ENCODE results near the gene FIZ1.

- TF ChIP-seq, protein P1, sequence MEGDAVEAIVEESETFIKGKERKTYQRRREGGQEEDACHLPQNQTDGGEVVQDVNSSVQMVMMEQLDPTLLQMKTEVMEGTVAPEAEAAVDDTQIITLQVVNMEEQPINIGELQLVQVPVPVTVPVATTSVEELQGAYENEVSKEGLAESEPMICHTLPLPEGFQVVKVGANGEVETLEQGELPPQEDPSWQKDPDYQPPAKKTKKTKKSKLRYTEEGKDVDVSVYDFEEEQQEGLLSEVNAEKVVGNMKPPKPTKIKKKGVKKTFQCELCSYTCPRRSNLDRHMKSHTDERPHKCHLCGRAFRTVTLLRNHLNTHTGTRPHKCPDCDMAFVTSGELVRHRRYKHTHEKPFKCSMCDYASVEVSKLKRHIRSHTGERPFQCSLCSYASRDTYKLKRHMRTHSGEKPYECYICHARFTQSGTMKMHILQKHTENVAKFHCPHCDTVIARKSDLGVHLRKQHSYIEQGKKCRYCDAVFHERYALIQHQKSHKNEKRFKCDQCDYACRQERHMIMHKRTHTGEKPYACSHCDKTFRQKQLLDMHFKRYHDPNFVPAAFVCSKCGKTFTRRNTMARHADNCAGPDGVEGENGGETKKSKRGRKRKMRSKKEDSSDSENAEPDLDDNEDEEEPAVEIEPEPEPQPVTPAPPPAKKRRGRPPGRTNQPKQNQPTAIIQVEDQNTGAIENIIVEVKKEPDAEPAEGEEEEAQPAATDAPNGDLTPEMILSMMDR (conservative IDR thresholded peaks at IDR 0.05; ENCODE audit: low read depth, low read length): no peak
- no peak for TF ChIP-seq EZH2 (IDR thresholded peaks at IDR 0.05; ENCODE audit: borderline replicate concordance, low read depth, low read length, poor library complexity, severe bottlenecking)
Measured at GRCh38 chr19:55647732-55648584, 48.6 kb upstream of the FIZ1 start, which contains the start of gene CCDC106.

All from A673 (cell line).